Measurements from ENCODE around the gene DUSP16. TPM values are rescaled to one million over a fixed set of nuclear protein-coding genes. Genes with fewer than 3 reads are reported as not detected.
"Not testable (repeated sequence)": the region's sequence is repeated elsewhere in the genome, so short reads cannot be mapped to it uniquely, and the experiment has no call there.

Gene DUSP16
- total and polyA plus RNA-seq, 5 donors from 2014 or later = 29.4 to 108 (median 30.3) TPM

DNA sequence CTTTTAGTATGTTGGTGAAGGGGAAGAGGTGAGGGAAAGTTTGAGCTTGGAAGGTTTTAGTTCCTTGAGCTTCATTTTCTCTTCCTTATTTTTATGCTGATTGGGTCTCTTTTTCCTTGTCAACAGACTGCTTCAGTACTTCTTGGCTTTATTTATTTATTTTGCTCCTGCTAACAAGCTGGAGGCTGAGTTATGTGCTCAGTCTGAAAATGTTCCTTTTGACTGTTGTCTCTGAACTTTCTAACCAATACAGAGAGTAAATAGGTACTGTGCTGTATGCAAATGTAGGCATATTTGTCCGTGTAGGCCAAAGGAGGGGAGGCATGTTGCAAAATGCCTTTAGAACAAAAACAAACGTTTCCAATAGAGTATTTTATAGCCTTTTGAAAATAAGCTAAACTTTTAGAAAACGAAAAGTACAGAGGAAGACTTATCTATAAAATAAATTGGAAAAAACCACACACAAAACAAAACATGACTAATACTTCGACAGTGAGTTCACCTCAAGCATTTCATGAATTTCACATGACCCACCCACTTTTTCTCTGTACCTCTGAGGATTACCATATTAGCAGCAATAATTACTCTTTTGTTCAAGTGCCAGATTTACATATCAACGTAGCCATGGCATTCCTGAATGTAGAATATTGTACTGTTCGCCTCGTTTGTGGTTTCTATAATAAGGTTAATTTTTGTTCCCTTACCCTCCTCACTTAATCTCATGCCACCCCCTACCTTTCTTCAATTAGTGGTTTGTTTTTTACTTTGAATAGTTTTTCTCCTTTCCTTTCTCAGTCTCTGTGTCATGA, 44.3 kb upstream of the DUSP16 start:
- H3K4me1 Mint-ChIP-seq = peaks cover 18 to 36% (median 29%) of the 10 kb centered on the region in 4 donors
- H3K9me3 ChIP-seq (ENCODE audit: control insufficient read depth in 2 of 2, low read length in 2 of 2) = no peaks in the 10 kb centered on the region
- peak overlapping the region; percentile 72 to 91 (median 74) for H3K27ac Mint-ChIP-seq
- no peaks in the 10 kb centered on the region for H3K27me3 ChIP-seq (ENCODE audit: control insufficient read depth, insufficient read depth, low read length)
- H3K4me3 Mint-ChIP-seq = peak overlapping the region in 2 of 4 donors; percentile 12 to 32
- no peaks in the 10 kb centered on the region for H3K36me3 ChIP-seq (ENCODE audit: control insufficient read depth, insufficient read depth, low read length)
- peaks cover 0 to 3% (median 0%) of the 10 kb centered on the region in 7 donors for H3K9me3 Mint-ChIP-seq
- ATAC-seq (ENCODE audit: low read depth in 2 of 2) (peak in 1 of 2 donors; percentile 20), DNase-seq (peak in 1 of 3 donors; percentile 60)
- no peaks in the 10 kb centered on the region for H3K36me3 Mint-ChIP-seq
- peak overlapping the region; percentile 49 for H3K4me3 ChIP-seq (ENCODE audit: low read depth, low read length)
- H3K27ac ChIP-seq (ENCODE audit: insufficient read depth, low read length, poor library complexity, severe bottlenecking) = no peak overlapping the region
- peaks cover 12% of the 10 kb centered on the region for H3K4me1 ChIP-seq (ENCODE audit: control insufficient read depth, insufficient read depth, low read length, poor library complexity, severe bottlenecking)
- peaks cover 10% of the 10 kb centered on the region for H3K27me3 Mint-ChIP-seq

DNA sequence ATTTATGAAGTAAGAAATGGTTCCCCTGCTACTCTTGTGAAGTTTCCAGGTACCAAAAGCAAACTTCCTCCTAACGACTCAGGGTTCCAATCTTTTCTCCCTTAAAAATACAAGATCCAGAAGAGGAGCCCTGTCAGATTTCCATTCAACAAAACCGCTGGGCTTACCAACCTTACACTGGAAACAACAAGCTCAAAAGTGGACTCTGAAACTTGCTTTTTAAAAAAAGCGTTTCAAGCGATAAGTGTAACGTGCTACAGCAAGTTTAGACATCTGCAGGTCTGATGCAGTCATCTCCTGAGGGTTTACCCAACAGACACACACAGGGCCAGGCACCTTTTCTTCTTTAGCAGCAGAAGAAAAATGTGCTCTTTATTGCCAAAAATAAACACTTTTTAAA, 42.1 kb upstream of the DUSP16 start:
- no peaks in the 10 kb centered on the region for H3K36me3 ChIP-seq (ENCODE audit: control insufficient read depth, insufficient read depth, low read length)
- no peak for ATAC-seq (ENCODE audit: low read depth in 2 of 2)
- no peak overlapping the region for H3K27ac Mint-ChIP-seq
- H3K27me3 Mint-ChIP-seq = peaks cover 10% of the 10 kb centered on the region
- no peaks in the 10 kb centered on the region for H3K36me3 Mint-ChIP-seq
- no peak overlapping the region for H3K4me3 Mint-ChIP-seq
- peaks cover 4% of the 10 kb centered on the region for H3K4me1 ChIP-seq (ENCODE audit: control insufficient read depth, insufficient read depth, low read length, poor library complexity, severe bottlenecking)
- no peak overlapping the region for H3K27ac ChIP-seq (ENCODE audit: insufficient read depth, low read length, poor library complexity, severe bottlenecking)
- H3K9me3 ChIP-seq (ENCODE audit: control insufficient read depth in 2 of 2, low read length in 2 of 2) = no peaks in the 10 kb centered on the region
- peaks cover 0 to 3% (median 0%) of the 10 kb centered on the region in 7 donors for H3K9me3 Mint-ChIP-seq
- no peak overlapping the region for H3K4me3 ChIP-seq (ENCODE audit: low read depth, low read length)
- H3K4me1 Mint-ChIP-seq = peaks cover 14 to 21% (median 16%) of the 10 kb centered on the region in 4 donors
- DNase-seq = no peak
- peaks cover 3% of the 10 kb centered on the region for H3K27me3 ChIP-seq (ENCODE audit: control insufficient read depth, insufficient read depth, low read length)

DNA sequence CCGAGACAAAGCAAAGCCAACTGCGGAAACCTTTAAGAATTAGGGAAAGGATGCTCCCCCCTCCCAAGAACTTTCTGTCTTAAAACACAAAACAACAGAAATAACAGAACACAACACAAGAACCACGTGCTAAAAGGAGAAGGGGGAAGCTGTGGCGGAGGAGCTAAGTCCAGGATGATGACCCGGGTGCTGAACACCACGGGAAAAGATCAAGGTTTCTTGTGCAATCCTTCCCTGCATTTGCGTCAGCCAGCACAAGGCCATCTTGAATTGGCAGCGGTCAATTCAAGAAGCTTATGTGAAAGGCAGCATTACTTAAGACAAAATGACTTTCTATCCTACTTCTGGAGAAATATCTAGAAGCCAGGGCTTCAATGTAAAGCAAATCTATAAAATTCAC, 38.0 kb upstream of the DUSP16 start:
- Histone ChIP-seq H3K9me3 (ENCODE audit: control insufficient read depth in 2 of 2, low read length in 2 of 2) (no peaks in the 10 kb centered on the region), H3K4me3 (ENCODE audit: low read depth, low read length) (no peak overlapping the region), H3K36me3 (ENCODE audit: control insufficient read depth, insufficient read depth, low read length) (no peaks in the 10 kb centered on the region), H3K4me1 (ENCODE audit: control insufficient read depth, insufficient read depth, low read length, poor library complexity, severe bottlenecking) (no peaks in the 10 kb centered on the region), H3K27me3 (ENCODE audit: control insufficient read depth, insufficient read depth, low read length) (peaks cover 3% of the 10 kb centered on the region), H3K27ac (ENCODE audit: insufficient read depth, low read length, poor library complexity, severe bottlenecking) (no peak overlapping the region)
- Mint-ChIP-seq H3K9me3 (no peaks in the 10 kb centered on the region), H3K36me3 (no peaks in the 10 kb centered on the region), H3K4me3 (no peak overlapping the region), H3K27ac (no peak overlapping the region), H3K27me3 (peaks cover 7% of the 10 kb centered on the region), H3K4me1 (peaks cover 0 to 6% (median 0%) of the 10 kb centered on the region in 4 donors)
- DNase-seq (no peak), ATAC-seq (ENCODE audit: low read depth in 2 of 2) (no peak)

DNA sequence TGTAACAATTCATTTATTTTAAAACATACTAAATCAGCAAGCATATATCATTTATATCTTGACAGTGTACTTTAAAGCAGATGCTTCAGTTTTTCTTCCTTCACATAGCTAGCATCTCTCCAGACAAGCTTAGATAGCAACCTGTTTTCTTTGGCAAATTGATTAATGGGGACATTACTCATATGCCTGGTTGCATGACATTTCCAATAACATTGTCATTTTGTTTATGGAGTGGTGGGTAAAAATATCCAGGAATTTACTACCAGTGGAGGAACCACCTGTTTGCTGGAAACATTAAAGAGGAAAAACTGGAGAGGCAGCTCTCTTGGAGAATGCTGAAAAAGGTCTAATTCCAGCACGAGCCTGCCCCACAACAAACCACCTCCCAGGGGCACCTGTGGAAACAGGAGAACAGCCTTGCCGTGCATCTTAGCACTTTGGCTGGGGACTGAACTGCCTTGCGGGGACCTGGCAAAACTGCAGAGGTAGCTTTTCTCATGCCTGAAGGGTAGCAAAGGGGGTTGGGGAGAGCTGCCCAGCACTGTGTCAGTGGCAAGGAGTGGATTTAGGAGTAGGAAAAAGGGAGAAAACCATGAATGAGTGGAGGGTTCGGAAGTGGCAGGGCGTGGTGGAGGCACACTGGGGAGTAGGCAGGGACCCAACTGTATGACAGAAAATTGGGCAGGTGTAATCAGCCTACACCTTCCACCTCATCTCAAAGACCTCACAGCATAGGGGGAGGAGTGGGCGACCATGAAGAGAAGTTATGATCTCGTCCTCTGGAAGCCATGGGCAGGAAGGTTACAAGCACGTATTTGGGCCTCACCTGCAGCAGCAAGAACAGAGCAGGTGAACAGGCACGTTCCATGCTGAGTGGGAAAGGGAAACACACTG, 37.3 kb upstream of the DUSP16 start:
- no peaks in the 10 kb centered on the region for H3K4me1 ChIP-seq (ENCODE audit: control insufficient read depth, insufficient read depth, low read length, poor library complexity, severe bottlenecking)
- no peak overlapping the region for H3K4me3 ChIP-seq (ENCODE audit: low read depth, low read length)
- H3K9me3 Mint-ChIP-seq = no peaks in the 10 kb centered on the region
- no peaks in the 10 kb centered on the region for H3K36me3 Mint-ChIP-seq
- no peaks in the 10 kb centered on the region for H3K9me3 ChIP-seq (ENCODE audit: control insufficient read depth in 2 of 2, low read length in 2 of 2)
- H3K4me1 Mint-ChIP-seq = peaks cover 0 to 1% (median 0%) of the 10 kb centered on the region in 4 donors
- ATAC-seq (ENCODE audit: low read depth in 2 of 2) (no peak), DNase-seq (no peak)
- H3K36me3 ChIP-seq (ENCODE audit: control insufficient read depth, insufficient read depth, low read length) = no peaks in the 10 kb centered on the region
- peaks cover 3% of the 10 kb centered on the region for H3K27me3 ChIP-seq (ENCODE audit: control insufficient read depth, insufficient read depth, low read length)
- H3K27ac ChIP-seq (ENCODE audit: insufficient read depth, low read length, poor library complexity, severe bottlenecking) = no peak overlapping the region
- H3K4me3 Mint-ChIP-seq = no peak overlapping the region
- peak overlapping the region in 1 of 3 donors; percentile 7 for H3K27ac Mint-ChIP-seq
- H3K27me3 Mint-ChIP-seq = peaks cover 3% of the 10 kb centered on the region

DNA sequence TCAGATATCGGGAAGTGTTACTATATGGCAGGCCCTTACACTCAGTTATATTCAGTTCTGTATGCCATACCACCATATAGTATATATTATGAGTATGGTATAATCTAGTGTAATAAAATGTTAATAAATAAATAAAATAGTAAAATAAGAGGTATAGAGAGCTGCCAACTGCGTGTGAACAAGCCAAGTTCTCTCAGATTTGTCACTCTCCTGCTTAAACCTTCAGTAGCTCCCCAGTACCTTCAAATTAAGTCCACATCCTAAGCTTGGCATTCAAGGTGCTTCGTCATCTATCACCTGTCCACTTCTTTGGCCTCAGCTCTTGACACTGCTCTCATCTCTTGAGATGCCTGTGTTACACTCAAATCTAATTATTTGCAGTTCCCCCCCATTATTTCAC, 36.2 kb upstream of the DUSP16 start:
- no peak for ATAC-seq (ENCODE audit: low read depth in 2 of 2)
- Mint-ChIP-seq H3K4me1 (no peaks in the 10 kb centered on the region), H3K27ac (no peak overlapping the region), H3K27me3 (no peaks in the 10 kb centered on the region), H3K9me3 (no peaks in the 10 kb centered on the region), H3K4me3 (no peak overlapping the region), H3K36me3 (no peaks in the 10 kb centered on the region)
- no peaks in the 10 kb centered on the region for H3K4me1 ChIP-seq (ENCODE audit: control insufficient read depth, insufficient read depth, low read length, poor library complexity, severe bottlenecking)
- no peak overlapping the region for H3K27ac ChIP-seq (ENCODE audit: insufficient read depth, low read length, poor library complexity, severe bottlenecking)
- H3K4me3 ChIP-seq (ENCODE audit: low read depth, low read length) = no peak overlapping the region
- DNase-seq = no peak
- peaks cover 3% of the 10 kb centered on the region for H3K27me3 ChIP-seq (ENCODE audit: control insufficient read depth, insufficient read depth, low read length)
- no peaks in the 10 kb centered on the region for H3K36me3 ChIP-seq (ENCODE audit: control insufficient read depth, insufficient read depth, low read length)
- H3K9me3 ChIP-seq (ENCODE audit: control insufficient read depth in 2 of 2, low read length in 2 of 2) = no peaks in the 10 kb centered on the region

DNA sequence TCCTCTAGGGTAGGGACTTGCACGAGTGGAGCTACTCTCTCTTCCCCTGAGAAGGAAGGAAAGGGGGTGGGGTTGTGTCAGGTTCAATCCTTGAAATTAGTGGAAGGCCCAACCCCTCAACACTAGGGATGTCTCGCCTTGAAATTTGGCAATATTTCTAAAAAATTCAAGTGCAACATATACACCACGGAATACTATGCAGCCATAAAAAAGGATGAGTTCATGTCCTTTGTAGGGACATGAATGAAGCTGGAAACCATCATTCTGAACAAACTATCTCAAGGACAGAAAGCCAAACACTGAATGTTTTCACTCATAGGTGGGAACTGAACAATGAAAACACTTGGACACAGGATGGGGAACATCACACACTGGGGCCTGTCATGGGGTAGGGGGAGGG, 33.9 kb upstream of the DUSP16 start:
- not testable (repeated sequence) for ATAC-seq (ENCODE audit: low read depth in 2 of 2); H3K27ac ChIP-seq (ENCODE audit: insufficient read depth, low read length, poor library complexity, severe bottlenecking); H3K27me3 Mint-ChIP-seq; H3K4me3 Mint-ChIP-seq; H3K36me3 Mint-ChIP-seq; H3K36me3 ChIP-seq (ENCODE audit: control insufficient read depth, insufficient read depth, low read length); H3K4me1 Mint-ChIP-seq; H3K27me3 ChIP-seq (ENCODE audit: control insufficient read depth, insufficient read depth, low read length); H3K27ac Mint-ChIP-seq; H3K4me1 ChIP-seq (ENCODE audit: control insufficient read depth, insufficient read depth, low read length, poor library complexity, severe bottlenecking); H3K4me3 ChIP-seq (ENCODE audit: low read depth, low read length); DNase-seq; H3K9me3 Mint-ChIP-seq; H3K9me3 ChIP-seq (ENCODE audit: control insufficient read depth in 2 of 2, low read length in 2 of 2)

DNA sequence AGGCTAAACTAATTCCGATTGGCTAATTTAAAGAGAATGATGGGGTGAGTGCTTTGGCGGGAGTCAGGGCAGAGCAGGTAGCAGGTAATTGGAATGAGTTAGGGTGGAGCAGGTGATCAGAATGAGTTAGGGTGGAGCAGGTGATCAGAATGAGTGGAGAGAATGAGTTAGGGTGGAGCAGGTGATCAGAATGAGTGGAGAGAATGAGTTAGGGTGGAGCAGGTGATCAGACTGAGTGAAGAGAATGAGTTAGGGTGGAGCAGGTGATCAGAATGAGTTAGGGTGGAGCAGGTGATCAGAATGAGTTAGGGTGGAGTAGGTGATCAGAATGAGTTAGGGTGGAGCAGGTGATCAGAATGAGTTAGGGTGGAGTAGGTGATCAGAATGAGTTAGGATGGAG, 33.3 kb upstream of the DUSP16 start:
- not testable (repeated sequence) for H3K27me3 Mint-ChIP-seq; H3K4me1 Mint-ChIP-seq; H3K36me3 Mint-ChIP-seq; H3K4me1 ChIP-seq (ENCODE audit: control insufficient read depth, insufficient read depth, low read length, poor library complexity, severe bottlenecking); DNase-seq; H3K9me3 Mint-ChIP-seq; H3K36me3 ChIP-seq (ENCODE audit: control insufficient read depth, insufficient read depth, low read length); H3K27ac ChIP-seq (ENCODE audit: insufficient read depth, low read length, poor library complexity, severe bottlenecking); H3K4me3 ChIP-seq (ENCODE audit: low read depth, low read length); H3K27me3 ChIP-seq (ENCODE audit: control insufficient read depth, insufficient read depth, low read length); ATAC-seq (ENCODE audit: low read depth in 2 of 2); H3K4me3 Mint-ChIP-seq; H3K9me3 ChIP-seq (ENCODE audit: control insufficient read depth in 2 of 2, low read length in 2 of 2)
- H3K27ac Mint-ChIP-seq = peak overlapping the region in 1 of 3 donors; percentile 44

All from CD4-positive, CD25-positive, alpha-beta regulatory T cell (primary cell).